ENCODE measurements around the gene AGXT. TPM values are rescaled to one million over a fixed set of nuclear protein-coding genes. Genes with fewer than 3 reads are reported as not detected.

AGXT gene
- total RNA-seq, 4 donors from 2014 or later: 1.5 TPM; not detected in 3

GRCh38 chr2:240893363-240893844 lies 24.8 kb downstream of the AGXT start:
- Histone ChIP-seq H3K27me3 (no peaks in the 10 kb centered on the region), H3K4me3 (no peak overlapping the region), H3K4me1 (peaks cover 0 to 11% (median 0%) of the 10 kb centered on the region in 4 donors), H3K9me3 (no peaks in the 10 kb centered on the region), H3K36me3 (no peaks in the 10 kb centered on the region), H3K27ac (no peak overlapping the region)
- no peak for DNase-seq
- TF ChIP-seq POLR2A (IDR thresholded peaks at IDR 0.05): no peak
- TF ChIP-seq CTCF (IDR thresholded peaks at IDR 0.05): no peak

- no peaks in the 10 kb centered on the region for H3K36me3 ChIP-seq
- H3K4me1 ChIP-seq: peaks cover 0 to 15% (median 0%) of the 10 kb centered on the region in 4 donors
- no peak overlapping the region for H3K27ac ChIP-seq
Measured at GRCh38 chr2:240894006-240894405, 25.4 kb downstream of the AGXT start.

DNA sequence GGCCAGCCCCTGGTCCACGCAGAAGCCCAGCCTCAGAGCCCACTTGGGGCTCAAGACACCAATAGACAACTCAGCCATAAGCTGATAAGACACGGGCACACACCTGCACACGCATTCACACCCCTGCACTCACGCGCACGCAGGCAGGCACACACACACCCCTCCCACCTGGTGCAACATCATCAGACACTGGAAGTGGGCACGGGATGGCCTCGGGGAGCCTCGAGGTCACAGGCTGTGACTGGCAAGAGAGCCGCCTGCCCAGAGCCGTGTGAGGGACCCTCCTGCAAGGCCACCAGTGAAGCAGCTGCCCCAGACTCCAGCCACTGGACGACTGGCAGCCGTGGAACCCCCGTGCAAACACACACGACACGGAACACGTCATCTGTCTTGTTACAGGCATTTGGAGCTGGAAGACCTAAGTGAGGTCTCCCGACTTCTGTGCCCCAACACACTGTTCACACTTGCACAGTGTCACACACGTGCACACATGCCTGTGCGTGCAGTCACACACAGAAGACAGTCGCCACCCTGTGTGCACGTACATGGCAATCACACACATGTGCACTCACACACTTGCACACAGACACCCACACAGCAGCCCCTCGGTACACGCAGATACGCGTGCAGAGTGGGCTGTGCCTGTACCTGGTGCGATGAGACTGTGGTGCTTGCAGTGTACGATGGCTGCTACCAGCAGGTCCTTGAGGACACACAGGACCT lies 26.4 kb downstream of the AGXT start:
- Histone ChIP-seq H3K36me3 (no peaks in the 10 kb centered on the region), H3K4me1 (peaks cover 0 to 16% (median 0%) of the 10 kb centered on the region in 4 donors), H3K4me3 (no peak overlapping the region), H3K27me3 (no peaks in the 10 kb centered on the region), H3K27ac (no peak overlapping the region), H3K9me3 (no peaks in the 10 kb centered on the region)
- TF ChIP-seq POLR2A (IDR thresholded peaks at IDR 0.05) (no peak), CTCF (IDR thresholded peaks at IDR 0.05) (no peak)
- no peak for DNase-seq

More at GRCh38 chr2:240894006-240894405, 25.4 kb downstream of the AGXT start:
- Histone ChIP-seq H3K4me3 (no peak overlapping the region), H3K27me3 (no peaks in the 10 kb centered on the region), H3K9me3 (no peaks in the 10 kb centered on the region)
- TF ChIP-seq POLR2A (IDR thresholded peaks at IDR 0.05): no peak
- no peak for TF ChIP-seq CTCF (IDR thresholded peaks at IDR 0.05)
- DNase-seq: no peak

- H3K36me3 ChIP-seq: no peaks in the 10 kb centered on the region
- H3K27ac ChIP-seq: no peak within 1 kb of the TSS
- TF ChIP-seq CTCF (IDR thresholded peaks at IDR 0.05): no peak
- TF ChIP-seq POLR2A (IDR thresholded peaks at IDR 0.05): no peak
- H3K9me3 ChIP-seq: no peaks in the 10 kb centered on the region
- no peak within 1 kb of the TSS for H3K4me3 ChIP-seq
- DNase-seq: no peak
- H3K27me3 ChIP-seq: no peaks in the 10 kb centered on the region
- H3K4me1 ChIP-seq: peaks cover 0 to 16% (median 0%) of the 10 kb centered on the region in 4 donors
Measured at GRCh38 chr2:240895656-240896388, 27.2 kb downstream of the AGXT start, which contains the start of gene MAB21L4. TSS of gene MAB21L4 (minus strand) at chr2:240896156. CDS start at chr2:240895997, 159 bp downstream.

DNA sequence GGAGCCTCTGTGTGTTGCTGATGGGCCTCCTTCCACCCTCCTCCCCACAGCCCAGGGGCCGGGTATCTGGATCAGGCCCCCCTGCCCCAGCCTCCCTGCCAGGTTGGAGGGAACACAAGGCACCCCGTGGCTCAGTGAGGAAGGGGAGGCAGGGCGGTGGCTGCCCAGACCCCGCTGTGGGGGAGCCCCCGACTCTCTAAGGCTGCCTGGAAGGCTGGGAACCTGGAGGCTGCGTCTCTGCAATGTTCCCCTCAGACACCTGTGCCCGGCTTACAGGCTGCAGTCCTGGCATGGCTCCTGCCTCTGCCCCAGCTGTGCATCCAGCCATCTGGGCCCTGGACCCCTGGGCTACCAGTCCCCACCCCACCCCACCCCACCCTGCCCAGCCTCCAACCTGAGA lies 27.8 kb downstream of the AGXT start:
- no peaks in the 10 kb centered on the region for H3K27me3 ChIP-seq
- no peak for DNase-seq
- TF ChIP-seq CTCF (IDR thresholded peaks at IDR 0.05) (no peak), POLR2A (IDR thresholded peaks at IDR 0.05) (no peak)
- H3K36me3 ChIP-seq: no peaks in the 10 kb centered on the region
- H3K27ac ChIP-seq: no peak overlapping the region
- H3K4me3 ChIP-seq: no peak overlapping the region
- no peaks in the 10 kb centered on the region for H3K9me3 ChIP-seq
- H3K4me1 ChIP-seq: peaks cover 0 to 16% (median 0%) of the 10 kb centered on the region in 4 donors

Data from Peyer's patch (tissue), 4 donors.